Testis (tissue), 2 donors: ENCODE measurements around the gene WDFY4.

ENCODE experiments used
- CTCF ChIP-seq, 3 experiments: fragments of 450-650 bp in 2 of 3; fragments of 200-600 bp in 1 of 3; sonication (generic) in 1 of 3; IDR thresholded peaks; one replicate each; pipeline ENCODE4 v1.5.1; 2016 to 2019; ENCODE audit warnings: antibody characterized with exemption in 3 of 3, mild to moderate bottlenecking in 2 of 3, moderate library complexity in 1 of 3
- POLR2A ChIP-seq: fragments of 450-650 bp; IDR thresholded peaks from one replicate; pipeline ENCODE4 v1.6.1; 2017; ENCODE audit warnings: antibody characterized with exemption, mild to moderate bottlenecking, moderate library complexity

DNA sequence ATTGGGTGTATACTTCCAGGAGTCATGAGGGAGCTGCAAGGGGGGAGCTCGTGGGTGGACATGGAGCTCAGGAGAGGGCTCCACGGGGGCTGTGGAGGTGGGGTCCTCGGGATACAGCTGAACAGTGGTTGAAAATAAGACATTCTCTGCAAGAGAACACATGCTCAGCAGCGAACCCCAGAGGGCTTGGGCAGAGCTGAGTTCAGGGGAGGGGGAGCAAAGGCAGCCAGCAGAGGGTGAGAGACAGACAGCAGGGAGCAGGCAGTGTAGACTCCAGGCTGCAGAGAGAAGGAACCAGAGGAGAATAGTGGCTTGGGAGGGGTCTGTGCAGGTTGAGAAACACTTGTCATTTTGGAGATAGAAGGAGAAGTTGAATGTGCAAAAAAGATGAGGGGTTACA, 327.9 kb downstream of the WDFY4 start:
- no peak for TF ChIP-seq CTCF (IDR thresholded peaks at IDR 0.05)
- TF ChIP-seq POLR2A, result no peak
